Mesothelial cell of epicardium (in vitro differentiated cells): ENCODE data around the gene ULK4. TPM values are rescaled to one million over a fixed set of nuclear protein-coding genes. Genes with fewer than 3 reads are reported as not detected.

ENCODE experiments used
- DNase-seq, 2 experiments: peaks; one replicate each; pipeline ENCODE4 v3.0.0; 2021; ENCODE audit warnings: low spot score in 2 of 2; ENCODE audit not compliant: unreplicated experiment in 2 of 2
- H3K27ac Mint-ChIP-seq: 2 replicates; pipeline ENCODE4 v1.8.0; 2021; ENCODE audit warnings: mixed read lengths
- H3K27me3 Mint-ChIP-seq: 2 replicates; pipeline ENCODE4 v1.8.0; 2021; ENCODE audit warnings: low read depth, mixed read lengths
- H3K36me3 Mint-ChIP-seq: 2 replicates; pipeline ENCODE4 v1.8.0; 2021; ENCODE audit warnings: mixed read lengths
- H3K4me1 Mint-ChIP-seq: 2 replicates; pipeline ENCODE4 v1.8.0; 2021; ENCODE audit warnings: mixed read lengths
- H3K4me3 Mint-ChIP-seq: 2 replicates; pipeline ENCODE4 v1.8.0; 2021; ENCODE audit warnings: mild to moderate bottlenecking, moderate library complexity, mixed read lengths
- H3K9me3 Mint-ChIP-seq: 2 replicates; pipeline ENCODE4 v1.8.0; 2021; ENCODE audit warnings: mixed read lengths
- total RNA-seq: library from RNA; stranded (reverse); gene quantifications from 3 replicates; pipeline ENCODE4 v1.2.1, GENCODE V29; 2021
- TF ChIP-seq, protein P1 (sequence below): fragments of 200-600 bp; sonication (generic); IDR thresholded peaks from one replicate; pipeline ENCODE4 v1.5.0; 2021; ENCODE audit warnings: antibody characterized with exemption; ENCODE audit not compliant: unreplicated experiment

The ULK4 gene
- total RNA-seq, 1 donor from 2014 or later, result 10.7 TPM

DNA sequence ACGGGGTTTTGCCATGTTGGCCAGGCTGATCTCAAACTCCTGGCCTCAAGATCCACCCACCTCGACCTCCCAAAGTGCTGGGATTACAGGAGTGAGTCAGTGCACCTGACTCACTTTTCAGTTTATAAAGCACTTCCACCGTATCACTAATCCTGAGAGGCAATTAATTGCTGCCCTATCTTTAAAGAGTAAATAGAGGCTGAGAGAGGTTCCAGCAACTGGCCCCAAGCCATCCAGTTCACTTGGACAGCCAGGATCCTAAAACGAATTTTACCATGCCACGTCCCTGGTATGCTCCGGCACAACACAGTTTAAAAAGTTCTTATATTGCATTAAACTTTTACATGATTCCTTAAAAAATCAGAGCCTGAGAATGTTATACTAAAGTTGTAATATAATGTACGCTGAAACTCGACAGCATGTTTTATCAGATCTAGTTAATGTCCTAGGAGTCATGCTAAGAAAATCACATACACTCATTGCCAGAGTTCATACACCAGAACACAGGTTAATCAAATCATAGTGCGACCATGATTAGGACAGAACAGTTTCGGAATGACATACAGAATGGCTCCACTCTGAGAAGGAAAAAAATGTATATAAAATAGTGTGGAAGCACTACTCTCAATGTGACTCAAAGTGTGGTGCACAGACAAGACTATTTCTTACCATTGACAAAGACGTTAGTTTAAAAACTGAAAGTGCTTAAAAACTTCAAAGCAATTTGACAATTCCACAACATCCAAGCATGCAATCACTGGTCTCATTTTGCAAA, 125.4 kb downstream of the ULK4 start:
- no peak overlapping the region for H3K4me3 Mint-ChIP-seq
- H3K4me1 Mint-ChIP-seq, result no peaks in the 10 kb centered on the region
- H3K36me3 Mint-ChIP-seq, result peaks cover 10% of the 10 kb centered on the region
- TF ChIP-seq, protein P1, sequence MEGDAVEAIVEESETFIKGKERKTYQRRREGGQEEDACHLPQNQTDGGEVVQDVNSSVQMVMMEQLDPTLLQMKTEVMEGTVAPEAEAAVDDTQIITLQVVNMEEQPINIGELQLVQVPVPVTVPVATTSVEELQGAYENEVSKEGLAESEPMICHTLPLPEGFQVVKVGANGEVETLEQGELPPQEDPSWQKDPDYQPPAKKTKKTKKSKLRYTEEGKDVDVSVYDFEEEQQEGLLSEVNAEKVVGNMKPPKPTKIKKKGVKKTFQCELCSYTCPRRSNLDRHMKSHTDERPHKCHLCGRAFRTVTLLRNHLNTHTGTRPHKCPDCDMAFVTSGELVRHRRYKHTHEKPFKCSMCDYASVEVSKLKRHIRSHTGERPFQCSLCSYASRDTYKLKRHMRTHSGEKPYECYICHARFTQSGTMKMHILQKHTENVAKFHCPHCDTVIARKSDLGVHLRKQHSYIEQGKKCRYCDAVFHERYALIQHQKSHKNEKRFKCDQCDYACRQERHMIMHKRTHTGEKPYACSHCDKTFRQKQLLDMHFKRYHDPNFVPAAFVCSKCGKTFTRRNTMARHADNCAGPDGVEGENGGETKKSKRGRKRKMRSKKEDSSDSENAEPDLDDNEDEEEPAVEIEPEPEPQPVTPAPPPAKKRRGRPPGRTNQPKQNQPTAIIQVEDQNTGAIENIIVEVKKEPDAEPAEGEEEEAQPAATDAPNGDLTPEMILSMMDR, result no peak
- H3K9me3 Mint-ChIP-seq, result peaks cover 16% of the 10 kb centered on the region
- H3K27me3 Mint-ChIP-seq, result no peaks in the 10 kb centered on the region
- no peak overlapping the region for H3K27ac Mint-ChIP-seq
- DNase-seq, result no peak

DNA sequence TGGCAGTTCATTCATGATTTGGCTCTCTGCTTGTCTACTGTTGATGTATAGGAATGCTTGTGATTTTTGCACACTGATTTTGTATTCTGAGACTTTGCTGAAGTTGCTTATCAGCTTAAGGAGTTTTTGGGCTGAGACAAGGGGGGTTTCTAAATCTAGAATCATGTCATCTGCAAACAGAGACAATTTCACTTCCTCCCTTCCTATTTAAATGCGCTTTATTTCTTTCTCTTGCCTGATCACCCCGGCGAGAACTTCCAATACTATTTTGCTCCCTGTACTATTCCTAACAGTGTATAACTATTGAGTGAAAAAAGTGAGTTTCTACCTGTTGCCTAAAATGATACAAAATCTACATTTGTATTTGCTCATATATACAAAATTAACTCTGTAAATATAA, 128.3 kb downstream of the ULK4 start:
- Mint-ChIP-seq H3K27ac (no peak overlapping the region), H3K4me3 (no peak overlapping the region), H3K36me3 (peaks cover 9% of the 10 kb centered on the region), H3K4me1 (no peaks in the 10 kb centered on the region), H3K27me3 (no peaks in the 10 kb centered on the region), H3K9me3 (peaks cover 16% of the 10 kb centered on the region)
- no peak for DNase-seq
- TF ChIP-seq, protein P1, result no peak

GRCh38 chr3:41819236-41819635, 142.7 kb downstream of the ULK4 start:
- H3K9me3 Mint-ChIP-seq, result no peaks in the 10 kb centered on the region
- peaks cover 2% of the 10 kb centered on the region for H3K4me1 Mint-ChIP-seq
- TF ChIP-seq, protein P1, result no peak
- H3K27me3 Mint-ChIP-seq, result no peaks in the 10 kb centered on the region
- H3K36me3 Mint-ChIP-seq, result no peaks in the 10 kb centered on the region
- H3K4me3 Mint-ChIP-seq, result no peak overlapping the region
- H3K27ac Mint-ChIP-seq, result no peak overlapping the region
- no peak for DNase-seq

- H3K27ac Mint-ChIP-seq, result no peak overlapping the region
- no peaks in the 10 kb centered on the region for H3K4me1 Mint-ChIP-seq
- no peaks in the 10 kb centered on the region for H3K27me3 Mint-ChIP-seq
- no peak for DNase-seq
- peaks cover 5% of the 10 kb centered on the region for H3K36me3 Mint-ChIP-seq
- no peak overlapping the region for H3K4me3 Mint-ChIP-seq
- TF ChIP-seq, protein P1, result no peak
- H3K9me3 Mint-ChIP-seq, result peaks cover 3% of the 10 kb centered on the region
Measured at GRCh38 chr3:41808618-41809017, 153.3 kb downstream of the ULK4 start.

DNA sequence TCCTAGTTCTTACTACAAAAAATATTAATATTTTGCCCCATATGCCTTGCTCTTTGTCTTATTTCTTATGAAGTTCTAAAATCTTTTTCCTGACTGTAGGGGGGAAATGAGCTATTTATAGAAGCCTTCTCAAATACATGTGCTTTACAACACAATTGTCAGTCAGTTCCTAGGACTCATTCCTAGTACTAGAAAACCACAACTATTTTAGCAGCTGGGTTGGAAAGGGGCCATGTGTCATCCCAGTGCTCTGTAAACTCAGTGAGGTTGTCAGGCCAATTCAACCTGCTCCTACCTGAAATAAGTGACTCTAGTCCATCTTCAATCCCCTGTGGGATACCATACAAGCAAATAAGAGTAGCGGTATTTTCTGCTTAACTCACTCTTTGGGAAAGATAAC, 153.8 kb downstream of the ULK4 start:
- no peak overlapping the region for H3K4me3 Mint-ChIP-seq
- H3K9me3 Mint-ChIP-seq, result peaks cover 3% of the 10 kb centered on the region
- TF ChIP-seq, protein P1, result no peak
- no peaks in the 10 kb centered on the region for H3K4me1 Mint-ChIP-seq
- no peak overlapping the region for H3K27ac Mint-ChIP-seq
- H3K27me3 Mint-ChIP-seq, result no peaks in the 10 kb centered on the region
- DNase-seq, result no peak
- H3K36me3 Mint-ChIP-seq, result peaks cover 5% of the 10 kb centered on the region
